Measurements from ENCODE around the gene B3GNT9. TPM values are rescaled to one million over a fixed set of nuclear protein-coding genes. Genes with fewer than 3 reads are reported as not detected.

The B3GNT9 gene
- total and polyA plus RNA-seq, 11 donors, result 6.4 to 17.5 (median 11.9) TPM

GRCh38 chr16:67180166-67180565 lies 29.4 kb upstream of the B3GNT9 start:
- peaks cover 0 to 9% (median 0%) of the 10 kb centered on the region in 9 donors for H3K36me3 ChIP-seq
- no peaks in the 10 kb centered on the region for H3K27me3 ChIP-seq
- H3K4me3 ChIP-seq, result no peak overlapping the region
- 93 to 97% (median 95%) methylated on average over 9 to 16 of the region's 16 CpGs for WGBS, 4 donors
- intact Hi-C loops (cut with DNase I), result loop anchor here in 3 of 10 donors (10.0 kb wide), 1 partner anchor 205 kb away; no protein-coding TSS in a partner anchor
- ATAC-seq (no peak), DNase-seq (no peak)
- H3K9me3 ChIP-seq, result no peaks in the 10 kb centered on the region
- H3K4me1 ChIP-seq, result peaks cover 0 to 54% (median 30%) of the 10 kb centered on the region in 12 donors
- no peak overlapping the region for H3K27ac ChIP-seq
- no peak for TF ChIP-seq POLR2A (IDR thresholded peaks at IDR 0.05)

- Histone ChIP-seq H3K9me3 (no peaks in the 10 kb centered on the region), H3K4me1 (peaks cover 5 to 54% (median 30%) of the 10 kb centered on the region in 12 donors), H3K4me3 (no peak overlapping the region), H3K36me3 (peaks cover 0 to 13% (median 0%) of the 10 kb centered on the region in 9 donors), H3K27me3 (peaks cover 0 to 2% (median 0%) of the 10 kb centered on the region in 9 donors), H3K27ac (no peak overlapping the region)
- 86 to 97% (median 93%) methylated on average over 6 to 13 of the region's 13 CpGs for WGBS, 4 donors
- DNase-seq (no peak), ATAC-seq (no peak)
- intact Hi-C loops (cut with DNase I), result loop anchor here in 3 of 10 donors (10.0 kb wide), 2 partner anchors 65 to 205 kb away; no protein-coding TSS in a partner anchor
- no peak for TF ChIP-seq CTCF (IDR thresholded peaks at IDR 0.05)
- TF ChIP-seq POLR2A (IDR thresholded peaks at IDR 0.05), result no peak
These were observed 28.8 kb upstream of the B3GNT9 start for GRCh38 chr16:67179421-67180080.

- peaks cover 0 to 4% (median 0%) of the 10 kb centered on the region in 9 donors for H3K27me3 ChIP-seq
- ATAC-seq (peak in 3 of 4 donors; percentile 23 to 42 (median 38)), DNase-seq (peak in 2 of 5 donors; percentile 70 to 71)
- H3K27ac ChIP-seq, result peak overlapping the region in 8 of 12 donors; percentile 6 to 77 (median 41)
- H3K9me3 ChIP-seq, result no peaks in the 10 kb centered on the region
- WGBS, 4 donors, result 6 to 30% (median 17%) methylated on average over 16 to 73 of the region's 73 CpGs
- H3K36me3 ChIP-seq, result peaks cover 0 to 13% (median 0%) of the 10 kb centered on the region in 9 donors
- intact Hi-C loops (cut with DNase I), result loop anchor here in 1 of 10 donors (10.0 kb wide), 1 partner anchor 63 kb away; no protein-coding TSS in a partner anchor
- H3K4me3 ChIP-seq, result peak overlapping the region; percentile 10 to 63 (median 50)
- peaks cover 5 to 61% (median 36%) of the 10 kb centered on the region in 12 donors for H3K4me1 ChIP-seq
- TF ChIP-seq POLR2A (IDR thresholded peaks at IDR 0.05) (no peak), CTCF (IDR thresholded peaks at IDR 0.05) (no peak)
These were observed 27.2 kb upstream of the B3GNT9 start for GRCh38 chr16:67177743-67178699.

GRCh38 chr16:67176662-67177061 lies 25.9 kb upstream of the B3GNT9 start:
- no peak overlapping the region for H3K4me3 ChIP-seq
- ATAC-seq, result no peak
- no peak for DNase-seq

More at GRCh38 chr16:67176662-67177061, 25.9 kb upstream of the B3GNT9 start:
- WGBS, 4 donors, result 88 to 93% (median 93%) methylated on average over 10 to 12 of the region's 12 CpGs
- intact Hi-C loops (cut with DNase I), result loop anchor here in 1 of 10 donors (10.0 kb wide), 1 partner anchor 62 kb away; no protein-coding TSS in a partner anchor
- H3K4me1 ChIP-seq, result peaks cover 5 to 50% (median 35%) of the 10 kb centered on the region in 12 donors
- no peaks in the 10 kb centered on the region for H3K9me3 ChIP-seq
- no peak overlapping the region for H3K27ac ChIP-seq
- peaks cover 0 to 13% (median 0%) of the 10 kb centered on the region in 9 donors for H3K36me3 ChIP-seq
- peaks cover 0 to 4% (median 0%) of the 10 kb centered on the region in 9 donors for H3K27me3 ChIP-seq
- no peak for TF ChIP-seq POLR2A (IDR thresholded peaks at IDR 0.05)
- no peak for TF ChIP-seq CTCF (IDR thresholded peaks at IDR 0.05)

All from heart left ventricle (tissue), 16 donors.